Left hindlimb (tissue), 1 donor: Measurements from ENCODE around the gene SLC4A3.

Experiments used
- DNase-seq: peaks from one replicate; pipeline ENCODE4 v3.0.0-alpha.2; 2018

Gene SLC4A3

DNA sequence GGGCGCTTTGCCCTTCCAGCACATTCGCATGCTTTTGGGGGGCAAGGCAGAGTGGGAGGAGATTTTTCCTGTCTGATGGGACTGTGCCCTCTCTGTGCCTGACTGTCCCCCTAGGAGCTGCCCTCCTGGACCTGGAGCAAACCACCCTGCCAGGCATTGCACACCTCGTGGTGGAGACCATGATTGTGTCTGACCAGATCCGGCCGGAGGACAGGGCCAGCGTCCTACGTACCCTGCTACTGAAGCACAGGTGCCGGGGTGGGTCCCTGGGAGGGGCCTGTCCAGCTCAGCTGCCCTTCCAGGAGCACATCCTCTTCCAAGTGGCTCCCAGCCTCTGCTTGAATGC is 5.3 kb downstream of the SLC4A3 start:
- DNase-seq = no peak

DNA sequence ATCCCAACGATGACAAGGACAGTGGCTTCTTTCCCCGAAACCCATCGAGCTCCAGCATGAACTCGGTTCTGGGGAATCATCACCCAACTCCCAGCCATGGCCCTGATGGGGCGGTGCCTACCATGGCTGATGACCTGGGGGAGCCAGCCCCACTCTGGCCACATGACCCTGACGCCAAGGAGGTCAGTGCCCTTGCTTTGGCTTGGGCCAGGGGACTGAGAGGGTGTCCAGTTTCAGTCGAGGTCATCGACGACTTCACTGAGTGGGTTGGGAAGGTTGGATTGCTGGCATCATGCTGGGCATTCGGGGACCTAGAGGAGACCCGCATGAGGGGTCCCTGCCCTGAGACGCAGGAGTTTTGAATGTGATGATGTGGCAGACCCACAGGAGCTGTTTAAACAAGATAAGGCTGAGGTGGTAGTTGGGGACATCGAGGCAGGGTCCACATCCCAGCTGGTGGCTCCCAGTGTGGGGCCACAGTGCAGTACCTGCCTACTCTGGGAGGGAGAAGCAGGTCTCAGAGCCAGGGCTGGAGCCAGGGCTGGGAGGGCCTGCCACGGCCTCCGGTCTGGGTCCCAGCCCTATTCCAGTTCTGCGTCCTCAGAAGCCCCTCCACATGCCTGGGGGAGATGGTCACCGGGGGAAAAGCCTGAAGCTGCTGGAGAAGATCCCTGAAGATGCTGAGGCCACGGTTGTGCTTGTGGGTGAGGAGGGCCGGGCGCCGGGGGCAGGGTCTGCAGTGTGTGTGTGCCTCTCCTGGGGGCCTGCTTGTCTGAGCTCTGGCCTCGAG is 6.0 kb downstream of the SLC4A3 start:
- DNase-seq = no peak

- no peak for DNase-seq
These were observed 6.9 kb downstream of the SLC4A3 start for GRCh38 chr2:219634171-219634940.

DNA sequence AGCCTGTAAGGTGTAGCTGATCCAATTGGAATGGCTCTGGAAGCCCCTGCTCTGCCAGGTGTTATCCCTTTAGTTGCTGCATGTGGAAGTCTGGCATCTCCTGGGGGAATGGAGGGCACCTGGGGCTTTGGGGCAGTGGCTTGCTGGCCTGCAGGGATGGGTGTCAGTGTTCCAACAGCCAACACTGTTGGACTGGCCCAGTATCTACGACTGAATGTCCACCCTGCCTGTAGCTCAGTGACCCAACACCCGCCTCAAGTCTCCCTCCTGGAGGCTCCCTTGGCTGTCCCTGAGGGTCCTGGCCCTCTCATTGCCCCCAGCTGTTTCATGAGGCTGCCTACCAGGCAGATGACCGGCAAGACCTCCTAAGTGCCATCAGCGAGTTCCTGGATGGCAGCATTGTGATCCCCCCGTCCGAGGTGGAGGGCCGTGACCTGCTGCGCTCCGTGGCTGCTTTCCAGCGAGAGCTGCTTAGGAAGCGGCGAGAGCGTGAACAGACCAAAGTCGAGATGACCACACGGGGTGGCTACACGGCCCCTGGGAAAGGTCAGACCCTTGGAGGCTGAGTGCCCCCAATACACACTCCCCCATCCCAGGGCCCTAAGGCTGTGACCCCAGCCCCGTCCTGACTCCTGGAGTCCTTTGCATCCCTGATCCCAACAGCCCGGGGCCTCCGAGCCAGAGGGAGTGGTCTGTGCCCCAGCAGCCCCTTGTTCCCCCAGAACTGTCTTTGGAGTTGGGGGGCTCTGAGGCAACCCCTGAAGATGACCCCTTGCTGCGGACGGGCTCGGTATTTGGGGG is 7.7 kb downstream of the SLC4A3 start:
- no peak for DNase-seq

DNA sequence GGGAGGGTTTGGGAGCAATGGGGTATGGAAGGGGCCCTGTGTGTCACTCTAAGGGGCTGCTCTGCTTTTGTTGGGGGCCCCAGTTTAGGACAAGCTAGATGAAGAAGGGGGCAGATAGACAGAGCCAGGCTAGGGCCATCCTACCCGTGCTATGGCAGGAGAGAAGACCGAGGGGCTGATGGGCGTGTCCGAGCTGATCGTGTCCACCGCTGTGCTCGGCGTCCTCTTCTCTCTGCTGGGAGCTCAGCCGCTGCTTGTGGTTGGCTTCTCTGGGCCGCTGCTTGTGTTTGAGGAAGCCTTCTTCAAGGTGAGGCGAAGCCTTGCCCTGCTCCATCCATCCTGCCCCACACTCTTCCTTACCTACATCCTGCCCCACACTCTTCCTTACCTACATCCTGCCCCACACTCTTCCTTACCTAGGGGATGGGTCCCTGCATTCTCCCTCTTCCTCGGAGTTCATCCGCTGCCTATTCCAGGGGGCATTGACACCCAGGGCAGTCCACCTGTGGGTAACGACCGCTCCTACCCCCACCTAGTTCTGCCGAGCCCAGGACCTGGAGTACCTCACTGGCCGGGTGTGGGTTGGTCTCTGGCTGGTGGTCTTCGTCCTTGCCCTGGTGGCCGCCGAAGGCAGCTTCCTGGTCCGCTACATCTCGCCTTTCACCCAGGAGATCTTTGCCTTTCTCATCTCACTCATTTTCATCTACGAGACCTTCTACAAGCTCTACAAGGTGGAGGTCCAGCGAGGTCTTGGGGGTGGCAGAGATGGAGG is 8.9 kb downstream of the SLC4A3 start:
- DNase-seq = no peak

DNA sequence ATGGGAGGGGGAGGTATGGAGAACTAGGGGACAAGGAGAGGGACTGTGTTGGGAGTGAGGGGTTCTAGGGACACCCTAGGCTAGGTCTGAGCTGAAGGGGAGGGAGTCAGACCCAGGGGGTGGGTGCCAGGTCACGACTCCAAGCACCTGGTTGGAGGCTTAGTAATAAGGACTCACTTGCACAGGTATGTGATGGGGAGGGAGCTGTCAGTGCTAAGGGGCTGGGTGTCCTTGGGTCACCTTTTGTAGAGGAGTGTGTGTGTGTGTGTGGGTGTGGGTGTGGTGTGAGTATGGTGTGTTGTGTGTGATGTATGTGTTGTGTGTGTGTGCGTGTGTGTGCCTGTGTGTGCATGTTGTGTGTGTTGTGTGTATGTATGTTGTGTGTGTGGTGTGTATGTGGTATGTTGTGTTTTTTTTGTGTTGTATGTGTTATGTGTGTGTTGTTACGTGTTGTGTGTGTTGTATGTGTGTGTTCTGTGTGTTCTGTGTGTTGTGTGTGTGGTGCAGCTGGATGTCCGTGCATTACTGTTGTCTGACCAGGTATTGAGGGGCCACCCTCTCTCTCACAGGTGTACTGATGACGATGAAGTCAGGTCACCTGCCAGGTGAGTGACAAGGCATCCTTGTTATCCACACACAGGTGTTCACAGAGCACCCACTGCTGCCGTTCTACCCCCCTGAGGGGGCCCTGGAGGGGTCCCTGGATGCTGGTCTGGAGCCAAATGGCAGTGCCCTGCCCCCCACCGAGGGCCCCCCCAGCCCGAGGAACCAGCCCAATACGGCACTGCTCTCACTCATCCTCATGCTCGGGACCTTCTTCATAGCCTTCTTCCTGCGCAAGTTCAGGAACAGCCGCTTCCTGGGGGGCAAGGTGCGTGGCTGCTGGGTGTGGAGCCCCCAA is 9.8 kb downstream of the SLC4A3 start:
- DNase-seq = no peak

DNA sequence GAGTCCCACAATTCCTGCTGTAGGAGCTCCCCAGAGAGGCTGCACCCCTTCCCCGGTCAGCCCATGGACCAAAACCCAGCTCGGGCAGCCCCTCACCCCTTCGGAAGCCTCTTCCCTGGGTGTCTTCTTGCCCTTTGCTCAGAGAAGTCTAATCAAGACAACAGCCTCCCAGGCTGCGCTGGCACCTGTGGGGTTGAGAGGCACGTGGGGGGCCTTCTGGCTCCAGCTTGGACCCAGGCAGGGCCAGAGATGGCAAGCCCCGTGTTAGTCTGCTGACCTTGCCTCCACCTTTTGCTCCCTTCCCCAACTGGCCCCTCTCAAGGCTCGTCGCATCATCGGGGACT is 10.4 kb downstream of the SLC4A3 start:
- DNase-seq = no peak

DNA sequence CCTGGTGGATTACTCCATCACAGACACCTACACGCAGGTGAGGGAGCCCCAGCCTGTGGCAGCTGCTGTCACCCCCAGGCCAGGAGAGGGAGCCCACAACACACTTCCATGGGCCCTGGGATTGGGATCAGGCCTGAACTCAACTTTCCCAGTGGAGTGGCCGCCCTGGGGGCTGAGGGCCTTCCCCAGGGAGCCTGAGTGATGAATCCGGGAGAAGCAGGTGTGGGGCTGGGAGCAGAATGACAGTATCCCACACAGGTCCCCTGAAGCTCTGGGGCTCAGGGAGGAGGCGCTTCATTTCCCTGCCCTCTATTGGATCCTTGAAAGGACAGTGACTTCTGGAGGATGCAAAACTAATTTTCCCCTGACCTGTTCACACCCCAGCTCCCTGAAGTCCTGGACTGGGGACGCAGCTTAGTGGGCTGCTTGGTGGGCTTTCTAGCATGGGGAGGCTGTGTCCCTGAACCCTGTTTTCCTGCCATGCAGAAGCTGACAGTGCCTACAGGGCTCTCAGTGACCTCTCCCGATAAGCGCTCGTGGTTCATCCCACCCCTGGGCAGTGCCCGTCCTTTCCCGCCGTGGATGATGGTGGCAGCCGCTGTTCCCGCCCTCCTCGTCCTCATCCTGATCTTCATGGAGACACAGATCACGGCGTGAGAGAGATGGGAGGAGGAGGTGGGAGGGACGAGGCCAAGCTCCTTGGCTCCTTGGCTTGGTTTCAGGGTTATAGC is 11.0 kb downstream of the SLC4A3 start:
- no peak for DNase-seq

- DNase-seq = no peak
These were observed 11.7 kb downstream of the SLC4A3 start for GRCh38 chr2:219638948-219639755.

DNA sequence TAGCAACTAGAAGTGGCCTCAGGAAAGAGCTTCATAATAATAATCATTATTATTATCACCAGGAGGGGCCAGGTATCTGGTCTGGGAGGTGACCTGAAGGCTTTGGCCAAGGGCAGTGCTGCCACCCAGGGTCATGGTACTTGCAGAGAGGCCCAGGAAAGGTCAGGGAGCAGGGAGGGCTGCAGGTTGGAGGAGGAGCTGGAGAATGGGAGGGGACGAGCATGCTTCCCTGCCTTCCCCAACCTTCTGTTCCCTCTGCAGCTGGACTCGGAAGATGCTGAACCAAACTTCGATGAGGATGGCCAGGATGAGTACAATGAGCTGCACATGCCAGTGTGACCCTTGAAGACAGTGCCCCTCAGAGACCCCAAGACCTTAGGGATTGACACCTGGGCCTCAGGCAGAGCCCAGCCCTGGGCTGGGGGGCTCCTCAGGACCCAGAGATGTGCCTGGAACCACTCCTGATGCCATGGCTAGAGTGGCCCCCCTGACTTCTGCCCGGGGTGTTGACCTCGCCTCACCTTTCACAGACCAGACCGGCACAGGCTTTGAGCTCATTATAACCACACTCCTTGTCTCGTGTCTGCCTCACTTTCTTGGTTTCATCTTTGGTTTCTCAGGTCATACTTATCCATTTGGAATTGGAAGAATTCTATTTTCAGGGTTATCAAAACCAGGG is 14.1 kb downstream of the SLC4A3 start:
- no peak for DNase-seq

DNA sequence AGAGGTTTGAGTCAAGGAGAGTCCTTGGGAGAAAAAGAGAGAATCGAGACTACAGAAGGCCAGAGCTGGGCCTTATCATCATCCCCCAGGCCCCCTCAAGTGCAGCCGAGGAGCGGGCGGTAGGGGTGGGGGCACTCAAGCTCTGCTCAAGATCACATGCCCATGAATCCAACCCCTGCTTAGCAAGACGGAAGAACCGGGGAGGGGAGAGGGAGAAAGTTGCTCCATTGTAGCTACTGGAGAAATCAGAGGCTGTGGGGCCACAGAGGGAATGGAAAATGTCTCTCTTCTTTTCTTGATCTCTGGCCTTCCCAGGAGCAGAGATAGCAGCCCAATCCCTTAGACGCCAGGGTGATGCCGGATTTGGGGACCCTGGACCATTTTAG is 14.6 kb downstream of the SLC4A3 start:
- DNase-seq = no peak

- DNase-seq = peak; percentile 95
These were observed 15.1 kb downstream of the SLC4A3 start for GRCh38 chr2:219642465-219643083.

DNA sequence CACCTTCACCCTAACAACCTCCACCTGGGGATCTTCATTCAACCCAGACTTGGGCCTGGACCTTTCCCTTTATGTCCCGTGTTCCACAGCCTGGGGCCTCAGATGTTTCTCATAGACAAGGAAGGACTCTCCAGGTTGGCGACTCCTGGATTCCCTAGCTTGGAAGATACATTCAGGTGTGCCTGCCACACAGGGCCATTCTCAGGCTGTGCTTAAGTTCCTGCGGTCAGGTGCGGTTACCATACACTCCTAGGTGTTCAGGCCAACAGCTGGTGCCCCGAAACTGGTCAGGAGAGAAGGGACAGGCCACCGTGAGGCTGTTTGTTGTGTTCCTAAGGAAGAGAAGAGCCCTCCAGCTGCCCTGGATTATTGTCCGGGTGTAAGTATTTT is 15.6 kb downstream of the SLC4A3 start:
- DNase-seq = no peak

DNA sequence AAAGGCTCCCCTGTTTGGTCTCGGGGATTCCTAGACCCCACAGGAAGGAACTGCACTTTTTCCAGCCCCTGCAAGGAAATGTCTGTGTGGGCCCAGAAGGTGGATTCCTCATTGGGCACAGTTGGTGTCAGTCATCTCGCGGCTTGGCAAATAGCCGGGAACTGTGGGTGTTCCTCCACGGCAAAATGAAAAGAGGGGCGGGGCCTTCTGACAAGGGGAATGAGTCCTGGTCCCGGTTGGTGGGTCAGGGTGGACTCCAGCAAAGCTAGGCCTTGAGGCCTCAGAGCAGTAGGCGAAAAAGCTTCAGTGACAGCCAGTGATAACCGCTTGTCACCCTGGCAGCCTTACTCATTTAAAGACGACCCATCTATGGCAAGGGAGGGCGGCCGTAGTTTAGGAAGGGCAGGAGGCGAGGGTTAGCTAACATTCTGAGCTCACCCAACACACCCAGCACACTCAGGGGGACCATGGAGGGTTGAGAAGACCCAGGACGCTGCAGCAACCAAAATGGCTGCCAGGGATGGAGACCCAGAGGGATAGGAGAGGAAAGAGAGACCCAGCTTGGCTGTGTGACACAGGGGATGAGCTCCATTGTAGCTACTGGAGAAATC is 16.5 kb downstream of the SLC4A3 start:
- no peak for DNase-seq

DNA sequence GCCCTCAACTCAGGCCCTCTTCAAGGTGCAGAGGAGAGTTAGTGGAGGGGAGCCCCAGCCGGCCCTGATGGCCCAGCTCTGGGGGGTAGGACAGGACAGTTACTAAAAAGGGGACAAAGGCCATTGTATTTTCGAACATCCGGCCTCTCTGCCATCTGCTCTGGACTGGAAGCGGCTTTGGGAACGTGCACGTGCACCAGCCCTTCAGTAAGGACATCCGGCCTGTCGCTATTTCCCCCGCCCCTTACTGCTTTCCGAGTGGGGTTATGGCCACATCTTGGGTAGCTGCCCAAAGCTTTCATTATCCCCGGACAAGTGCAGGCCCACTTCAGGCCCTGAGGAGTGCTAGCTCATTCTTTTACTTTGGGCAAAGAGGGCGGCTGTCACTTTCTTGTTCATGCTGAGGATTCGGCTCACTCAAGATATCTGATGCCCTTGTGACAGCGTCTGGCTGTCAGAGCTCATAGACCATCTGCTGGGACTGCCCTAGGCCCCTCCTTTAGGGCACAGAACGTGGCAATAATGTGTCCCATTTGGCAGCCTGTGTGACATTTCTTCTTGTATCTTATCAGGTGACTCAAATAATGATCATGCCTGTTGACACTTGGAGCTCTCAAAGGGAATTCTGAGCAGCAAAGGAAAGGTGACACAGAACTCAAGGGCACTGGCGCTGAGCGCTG is 17.5 kb downstream of the SLC4A3 start:
- DNase-seq = no peak

GRCh38 chr2:219645631-219646527 is 18.4 kb downstream of the SLC4A3 start:
- no peak for DNase-seq

DNA sequence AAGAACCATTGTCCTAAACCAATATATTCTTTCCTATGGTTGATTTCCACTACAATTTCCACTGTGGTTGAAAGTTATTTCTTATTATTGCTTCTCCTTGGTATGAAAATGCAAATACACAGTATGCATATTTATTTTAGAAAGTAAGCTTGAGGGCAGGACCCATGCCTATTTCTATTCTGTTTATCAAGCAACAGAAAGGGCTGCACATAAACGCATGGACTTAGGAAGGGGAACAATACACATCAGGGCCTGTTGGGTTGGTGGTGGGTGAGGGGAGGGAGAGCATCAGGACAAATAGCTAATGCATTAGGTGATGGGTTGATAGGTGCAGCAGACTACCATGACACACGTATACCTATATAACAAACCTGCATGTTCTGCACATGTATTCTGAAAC is 20.7 kb downstream of the SLC4A3 start:
- no peak for DNase-seq
